ENCODE measurements around the gene ABCC4. TPM values are rescaled to one million over a fixed set of nuclear protein-coding genes. Genes with fewer than 3 reads are reported as not detected.

Gene ABCC4
- total RNA-seq, 1 experiment from 2014 or later: 26.3 TPM

- no peak for TF ChIP-seq TCF7L2 (IDR thresholded peaks at IDR 0.05; ENCODE audit: borderline replicate concordance, extremely low read depth, insufficient read depth, insufficient read length)
Observed at GRCh38 chr13:95298971-95299621, 2.2 kb downstream of the ABCC4 start (continued).

GRCh38 chr13:95298169-95298965, 2.9 kb downstream of the ABCC4 start:
- no peak for TF ChIP-seq EZH2 (IDR thresholded peaks at IDR 0.05)
- TF ChIP-seq YY1 (IDR thresholded peaks at IDR 0.05; ENCODE audit: extremely low read depth, insufficient replicate concordance, low read depth, low read length): no peak
- Histone ChIP-seq H3K9me2 (ENCODE audit: insufficient read depth) (no peaks in the 10 kb centered on the region), H3K4me2 (ENCODE audit: low read length) (peak overlapping the region; percentile 97; the same call in 1 of the 2 replicates), H3K36me3 (ENCODE audit: control insufficient read depth in 1 of 2, insufficient read depth in 2 of 2, low read length in 2 of 2) (no peaks in the 10 kb centered on the region), H3K27me3 (ENCODE audit: insufficient read depth, low read length) (no peaks in the 10 kb centered on the region), H3K4me1 (ENCODE audit: control insufficient read depth in 1 of 2, insufficient read depth in 2 of 2, low read length in 2 of 2) (peaks cover 36 to 56% of the 10 kb centered on the region in 2 experiments), H3K79me2 (ENCODE audit: insufficient read depth, low read length) (peaks cover 73% of the 10 kb centered on the region), H2AFZ (ENCODE audit: low read depth, low read length, poor library complexity, severe bottlenecking) (no peak overlapping the region), H3K4me3 (replicated peaks in 1 of 2; ENCODE audit: low read depth in 1 of 2, low read length in 2 of 2) (no peak overlapping the region), H3K27ac (ENCODE audit: low read depth, low read length) (no peak overlapping the region; the same call in 1 of the 2 replicates), H3K9ac (ENCODE audit: low read length) (no peak overlapping the region), H4K20me1 (ENCODE audit: insufficient read depth) (no peaks in the 10 kb centered on the region), H3K9me3 (ENCODE audit: control insufficient read depth in 1 of 2, insufficient read depth in 1 of 2, low read depth in 1 of 2, low read length in 2 of 2) (no peaks in the 10 kb centered on the region)
- RAD21 ChIA-PET (ENCODE audit: low non-redundant PET in 1 of 2, low total read pairs in 2 of 2, uncharacterized antibody in 2 of 2, unreplicated experiment in 2 of 2): interaction anchor here in 1 of 2 experiments (1.2 kb wide), 1 partner anchor 13 kb away, joined by 3 read pairs; no protein-coding TSS in a partner anchor
- intact Hi-C loops (cut with micrococcal nuclease): loop anchor here (5.0 to 10.0 kb wide), 2 partner anchors 41 to 176 kb away; no protein-coding TSS in a partner anchor
- no peak for ATAC-seq
- no TSS peak for BruUV-seq (replicated peaks)
- POLR2A ChIA-PET: no interaction called here
- CTCF ChIA-PET: interaction anchor here (0.6 to 3.0 kb wide), 5 partner anchors 8 to 106 kb away, joined by 3 to 30 read pairs (median 13); no protein-coding TSS in a partner anchor
- no peak for DNase-seq (ENCODE audit: low read depth, low spot score)
